ENCODE data around the gene R3HDML.

The R3HDML gene

GRCh38 chr20:44394702-44395460 is 58.0 kb downstream of the R3HDML start:
- in situ Hi-C loops (cut with MboI; ENCODE audit: low pct_unique_long_range_greater_than_20kb, low sequenced_read_pairs): loop anchor here (25.0 kb wide), 1 partner anchor 183 kb away; the partner anchor contains the start of gene OSER1
- no peak for DNase-seq

GRCh38 chr20:44395461-44396340 is 58.9 kb downstream of the R3HDML start:
- no peak for DNase-seq
- in situ Hi-C loops (cut with MboI; ENCODE audit: low pct_unique_long_range_greater_than_20kb, low sequenced_read_pairs): loop anchor here (25.0 kb wide), 1 partner anchor 183 kb away; the partner anchor contains the start of gene OSER1

GRCh38 chr20:44396369-44397130 is 59.7 kb downstream of the R3HDML start:
- DNase-seq: no peak

GRCh38 chr20:44398335-44398734 is 61.5 kb downstream of the R3HDML start:
- DNase-seq: no peak
- in situ Hi-C loops (cut with MboI; ENCODE audit: low pct_unique_long_range_greater_than_20kb, low sequenced_read_pairs): loop anchor here (25.0 kb wide), 1 partner anchor 186 kb away; the partner anchor contains the start of gene OSER1

More at GRCh38 chr20:44396369-44397130, 59.7 kb downstream of the R3HDML start:
- in situ Hi-C loops (cut with MboI; ENCODE audit: low pct_unique_long_range_greater_than_20kb, low sequenced_read_pairs): loop anchor here (25.0 kb wide), 1 partner anchor 184 kb away; the partner anchor contains the start of gene OSER1

GRCh38 chr20:44399446-44399845 is 62.6 kb downstream of the R3HDML start:
- no peak for DNase-seq
- in situ Hi-C loops (cut with MboI; ENCODE audit: low pct_unique_long_range_greater_than_20kb, low sequenced_read_pairs): loop anchor here (25.0 kb wide), 1 partner anchor 187 kb away; the partner anchor contains the start of gene OSER1

- in situ Hi-C loops (cut with MboI; ENCODE audit: low pct_unique_long_range_greater_than_20kb, low sequenced_read_pairs): no loop called here
- DNase-seq: no peak
Measured at GRCh38 chr20:44400671-44400969, 63.8 kb downstream of the R3HDML start.
